ENCODE measurements around the gene ANXA6. TPM values are rescaled to one million over a fixed set of nuclear protein-coding genes. Genes with fewer than 3 reads are reported as not detected.

ANXA6 gene
- total RNA-seq, 4 donors from 2014 or later: 21.7 to 64.4 (median 49.5) TPM

GRCh38 chr5:151077967-151078366 lies 79.6 kb downstream of the ANXA6 start:
- H3K36me3 ChIP-seq: peaks cover 7% of the 10 kb centered on the region
- no peak overlapping the region for H3K27ac ChIP-seq
- 97% methylated on average over 3 of the region's 3 CpGs for whole genome bisulfite sequencing
- TF ChIP-seq POLR2AphosphoS5 (IDR thresholded peaks at IDR 0.05): no peak
- no peak for TF ChIP-seq EP300 (IDR thresholded peaks at IDR 0.05)
- TF ChIP-seq CTCF (IDR thresholded peaks at IDR 0.05): no peak
- TF ChIP-seq POLR2A (IDR thresholded peaks at IDR 0.05): no peak
- H3K9me3 ChIP-seq: no peaks in the 10 kb centered on the region
- H3K27me3 ChIP-seq: no peaks in the 10 kb centered on the region
- DNase-seq (ENCODE audit: low spot score in 2 of 2): no peak
- H3K4me1 ChIP-seq: peaks cover 61% of the 10 kb centered on the region
- H3K4me3 ChIP-seq: no peak overlapping the region

DNA sequence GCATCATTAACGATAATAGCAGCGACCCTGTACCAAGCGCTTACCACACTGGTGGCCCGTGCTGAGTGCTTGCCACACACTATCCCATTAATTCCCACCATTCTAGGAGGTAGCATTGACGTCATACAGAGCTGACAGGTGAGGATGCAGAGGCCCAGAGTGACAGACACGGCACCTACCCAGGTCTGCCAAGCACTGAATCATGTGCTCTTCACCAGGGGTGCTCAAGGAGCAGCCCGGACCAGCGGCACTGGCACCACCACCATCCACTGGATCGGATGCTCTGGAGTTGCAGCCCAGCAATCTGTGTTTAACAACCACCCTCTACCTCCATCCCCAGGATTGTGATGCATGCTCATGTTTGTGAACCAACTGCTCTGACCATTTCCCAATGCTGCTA lies 80.2 kb downstream of the ANXA6 start:
- no peak for DNase-seq (ENCODE audit: low spot score in 2 of 2)
- 95% methylated on average over 9 of the region's 9 CpGs for WGBS
- H3K27me3 ChIP-seq: no peaks in the 10 kb centered on the region
- H3K4me3 ChIP-seq: no peak overlapping the region
- no peaks in the 10 kb centered on the region for H3K9me3 ChIP-seq
- H3K27ac ChIP-seq: no peak overlapping the region
- peaks cover 7% of the 10 kb centered on the region for H3K36me3 ChIP-seq
- TF ChIP-seq POLR2A (IDR thresholded peaks at IDR 0.05) (no peak), EP300 (IDR thresholded peaks at IDR 0.05) (no peak), POLR2AphosphoS5 (IDR thresholded peaks at IDR 0.05) (no peak), CTCF (IDR thresholded peaks at IDR 0.05) (no peak)
- peaks cover 61% of the 10 kb centered on the region for H3K4me1 ChIP-seq

DNA sequence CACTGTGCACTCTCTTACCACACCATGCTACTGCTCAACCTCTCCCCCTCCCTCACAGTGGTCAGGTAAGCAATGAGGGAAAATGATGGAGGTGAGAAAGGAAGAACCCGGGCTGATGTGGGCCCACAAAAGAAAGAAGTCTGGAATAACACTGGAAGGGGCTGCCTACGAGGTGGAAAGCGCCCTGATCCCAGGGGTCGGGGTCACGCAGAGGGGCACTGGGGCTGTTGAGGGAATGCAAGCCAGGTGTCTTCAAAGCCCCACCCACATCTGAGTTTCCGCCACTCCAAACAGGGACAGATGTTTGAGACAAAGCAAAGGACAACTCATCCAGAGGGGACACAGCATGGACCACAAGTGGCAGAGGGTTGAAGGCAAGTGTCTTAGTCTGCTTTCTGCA lies 81.0 kb downstream of the ANXA6 start:
- H3K4me3 ChIP-seq: no peak overlapping the region
- no peak for DNase-seq (ENCODE audit: low spot score in 2 of 2)
- TF ChIP-seq POLR2A (IDR thresholded peaks at IDR 0.05) (no peak), CTCF (IDR thresholded peaks at IDR 0.05) (no peak), POLR2AphosphoS5 (IDR thresholded peaks at IDR 0.05) (no peak), EP300 (IDR thresholded peaks at IDR 0.05) (no peak)
- peaks cover 7% of the 10 kb centered on the region for H3K36me3 ChIP-seq
- peaks cover 56% of the 10 kb centered on the region for H3K4me1 ChIP-seq
- no peaks in the 10 kb centered on the region for H3K27me3 ChIP-seq
- no peak overlapping the region for H3K27ac ChIP-seq
- no peaks in the 10 kb centered on the region for H3K9me3 ChIP-seq
- WGBS: 92% methylated on average over 6 of the region's 6 CpGs

- Histone ChIP-seq H3K4me3 (no peak overlapping the region), H3K4me1 (peaks cover 56% of the 10 kb centered on the region), H3K9me3 (no peaks in the 10 kb centered on the region)
Measured at GRCh38 chr5:151075698-151076331, 81.8 kb downstream of the ANXA6 start.

GRCh38 chr5:151074557-151074956 lies 83.0 kb downstream of the ANXA6 start:
- Histone ChIP-seq H3K4me3 (no peak overlapping the region), H3K27ac (no peak overlapping the region), H3K36me3 (peaks cover 7% of the 10 kb centered on the region), H3K9me3 (no peaks in the 10 kb centered on the region), H3K27me3 (no peaks in the 10 kb centered on the region), H3K4me1 (peaks cover 56% of the 10 kb centered on the region)
- no peak for DNase-seq (ENCODE audit: low spot score in 2 of 2)
- TF ChIP-seq POLR2AphosphoS5 (IDR thresholded peaks at IDR 0.05) (no peak), EP300 (IDR thresholded peaks at IDR 0.05) (no peak), POLR2A (IDR thresholded peaks at IDR 0.05) (no peak), CTCF (IDR thresholded peaks at IDR 0.05) (no peak)
- WGBS: 95% methylated on average over 2 of the region's 2 CpGs

More at GRCh38 chr5:151075698-151076331, 81.8 kb downstream of the ANXA6 start:
- H3K27me3 ChIP-seq: no peaks in the 10 kb centered on the region
- no peak overlapping the region for H3K27ac ChIP-seq
- peaks cover 7% of the 10 kb centered on the region for H3K36me3 ChIP-seq
- no peak for DNase-seq (ENCODE audit: low spot score in 2 of 2)
- 75% methylated on average over 4 of the region's 5 CpGs for WGBS
- no peak for TF ChIP-seq POLR2A (IDR thresholded peaks at IDR 0.05)
- TF ChIP-seq POLR2AphosphoS5 (IDR thresholded peaks at IDR 0.05): no peak
- TF ChIP-seq CTCF (IDR thresholded peaks at IDR 0.05): no peak
- no peak for TF ChIP-seq EP300 (IDR thresholded peaks at IDR 0.05)

All from suprapubic skin (tissue), 4 donors.